ENCODE measurements around the gene ELP2. TPM values are rescaled to one million over a fixed set of nuclear protein-coding genes. Genes with fewer than 3 reads are reported as not detected.

Gene ELP2
- total and polyA plus RNA-seq, 9 of the 15 experiments (the other 6 are each of a cell fraction or from before 2014, with no cell fraction given) = 76.8 to 192 (median 140) TPM

- TF ChIP-seq ZNF407 (IDR thresholded peaks at IDR 0.05; ENCODE audit: low read depth) (no peak), NRF1 (conservative IDR thresholded peaks at IDR 0.05 in 1 of 2, IDR thresholded peaks at IDR 0.05 in 1 of 2) (no peak; a peak in 1 of 4 replicates), CBX1 (IDR thresholded peaks at IDR 0.05; ENCODE audit: low read depth) (no peak), SIRT6 (IDR thresholded peaks at IDR 0.05; ENCODE audit: low read depth, low read length) (no peak), GTF2E2 (tag; IDR thresholded peaks at IDR 0.05) (no peak), ZNF212 (CRISPR knock-in tag; IDR thresholded peaks at IDR 0.05) (no peak), ZNF696 (CRISPR knock-in tag; conservative IDR thresholded peaks at IDR 0.05) (no peak), NFRKB (IDR thresholded peaks at IDR 0.05; ENCODE audit: low read depth) (peak; percentile 38; the same call in 1 of the 2 replicates), ZC3H11A (IDR thresholded peaks at IDR 0.05; ENCODE audit: low read depth, low read length) (no peak)
Observed at GRCh38 chr18:36187826-36188721, 58.4 kb downstream of the ELP2 start (continued).

Data from K562 (cell line).